GM10266 (cell line): Measurements from ENCODE around the gene NDP.

ENCODE experiments used
- DNase-seq: peaks from one replicate; pipeline ENCODE4 v3.0.0; 2012; ENCODE audit errors: extremely low spot score
- CTCF ChIP-seq: IDR thresholded peaks from 2 replicates; pipeline ENCODE4 v1.5.1; 2012; ENCODE audit warnings: mild to moderate bottlenecking, low read depth; ENCODE audit not compliant: control insufficient read depth, insufficient read depth; ENCODE audit errors: missing control alignments

Gene NDP

GRCh38 chrX:43973249-43974099 is at the start of gene NDP:
Gene NDP, minus strand, starts transcription at chrX:43973390. Its CDS starts 14,745 bp downstream, at chrX:43958645.
- no peak for DNase-seq

GRCh38 chrX:44022964-44023363 is 49.8 kb upstream of the NDP start:
- TF ChIP-seq CTCF = no peak
- no peak for DNase-seq

More at GRCh38 chrX:43973249-43974099, at the start of gene NDP:
- no peak for TF ChIP-seq CTCF

GRCh38 chrX:44020693-44021092 is 47.5 kb upstream of the NDP start:
- DNase-seq = no peak
- TF ChIP-seq CTCF = no peak

- DNase-seq = no peak
- TF ChIP-seq CTCF = no peak
Measured at GRCh38 chrX:44019911-44020310, 46.7 kb upstream of the NDP start.

GRCh38 chrX:44017676-44018075 is 44.5 kb upstream of the NDP start:
- TF ChIP-seq CTCF = no peak
- no peak for DNase-seq

GRCh38 chrX:44016906-44017305 is 43.7 kb upstream of the NDP start:
- DNase-seq = no peak
- TF ChIP-seq CTCF = no peak

GRCh38 chrX:44012484-44013096 is 39.4 kb upstream of the NDP start:
- no peak for DNase-seq
- no peak for TF ChIP-seq CTCF
